Endodermal cell (in vitro differentiated cells): ENCODE results near the gene MLLT1. TPM values are rescaled to one million over a fixed set of nuclear protein-coding genes. Genes with fewer than 3 reads are reported as not detected.

Source experiments
- DNase-seq: peaks from one replicate; pipeline ENCODE4 v3.0.0-alpha.2; 2017
- H3K27ac ChIP-seq: 2 replicates; pipeline ENCODE4 v1.5.1; 2013; ENCODE audit warnings: mild to moderate bottlenecking, low read depth, low read length, moderate library complexity
- H3K27me3 ChIP-seq: 2 replicates; pipeline ENCODE4 v1.6.1; 2013; ENCODE audit warnings: mild to moderate bottlenecking, low read length, moderate library complexity; ENCODE audit not compliant: insufficient read depth, control insufficient read depth, poor library complexity, severe bottlenecking
- H3K36me3 ChIP-seq: 2 replicates; pipeline ENCODE4 v1.7.0; 2013; ENCODE audit warnings: mild to moderate bottlenecking, low read length, moderate library complexity; ENCODE audit not compliant: control insufficient read depth, insufficient read depth
- H3K4me1 ChIP-seq: one replicate; pipeline ENCODE4 v1.7.0; 2013; ENCODE audit warnings: low read length; ENCODE audit not compliant: control insufficient read depth, insufficient read depth
- H3K4me3 ChIP-seq: 2 replicates; pipeline ENCODE4 v1.5.1; 2013; ENCODE audit warnings: mild to moderate bottlenecking, low read length, moderate library complexity
- H3K9ac ChIP-seq: 2 replicates; pipeline ENCODE4 v1.6.1; 2013; ENCODE audit warnings: mild to moderate bottlenecking, low read length, moderate library complexity; ENCODE audit not compliant: poor library complexity, severe bottlenecking; ENCODE audit errors: extremely low read depth
- H3K9me3 ChIP-seq: 2 replicates; pipeline ENCODE4 v1.6.1; 2013; ENCODE audit warnings: mild to moderate bottlenecking, low read length, moderate library complexity; ENCODE audit not compliant: control insufficient read depth
- H3K27ac Mint-ChIP-seq: 2 replicates; pipeline ENCODE4 v1.8.0; 2020; ENCODE audit warnings: mixed read lengths
- H3K27me3 Mint-ChIP-seq: 2 replicates; pipeline ENCODE4 v1.8.0; 2021; ENCODE audit warnings: mild to moderate bottlenecking, mixed read lengths; ENCODE audit not compliant: insufficient read depth
- H3K36me3 Mint-ChIP-seq: 2 replicates; pipeline ENCODE4 v1.8.0; 2020; ENCODE audit warnings: low read depth, mixed read lengths
- H3K4me1 Mint-ChIP-seq: 2 replicates; pipeline ENCODE4 v1.8.0; 2020; ENCODE audit warnings: mixed read lengths
- H3K4me3 Mint-ChIP-seq: 2 replicates; pipeline ENCODE4 v1.8.0; 2020; ENCODE audit warnings: mild to moderate bottlenecking, moderate library complexity, mixed read lengths
- H3K9me3 Mint-ChIP-seq: 2 replicates; pipeline ENCODE4 v1.8.0; 2020; ENCODE audit warnings: mild to moderate bottlenecking, mixed read lengths
- WGBS, 2 experiments: methylation state at CpG; one replicate each; pipeline versions ENCODE4 v1.1.5 to v1.1.7; 2013; ENCODE audit warnings: missing lambda C conversion rate in 2 of 2, mixed read lengths in 1 of 2; ENCODE audit not compliant: insufficient coverage in 1 of 2, insufficient read length in 1 of 2; 5-methylcytosine and 5-hydroxymethylcytosine counted together
- total RNA-seq, 2 donors: library from RNA; stranded (reverse); fragmentation: NEBNext Ultra II Directional in 1 of 2; extraction: Animal tissue kit (Norgen Biotek cat#: 25700) in 1 of 2; gene quantifications; 2 replicates in 1 of 2; 3 replicates in 1 of 2; pipeline ENCODE4 v1.2.1, GENCODE V29; 2021
- TF ChIP-seq, protein P1 (sequence below): fragments of 200-600 bp; sonication (generic); conservative IDR thresholded peaks from 2 replicates; pipeline ENCODE4 v1.5.0; 2021; ENCODE audit warnings: antibody characterized with exemption, mild to moderate bottlenecking

MLLT1 gene
- total RNA-seq, 2 donors from 2014 or later = 50.1 to 51.8 TPM

DNA sequence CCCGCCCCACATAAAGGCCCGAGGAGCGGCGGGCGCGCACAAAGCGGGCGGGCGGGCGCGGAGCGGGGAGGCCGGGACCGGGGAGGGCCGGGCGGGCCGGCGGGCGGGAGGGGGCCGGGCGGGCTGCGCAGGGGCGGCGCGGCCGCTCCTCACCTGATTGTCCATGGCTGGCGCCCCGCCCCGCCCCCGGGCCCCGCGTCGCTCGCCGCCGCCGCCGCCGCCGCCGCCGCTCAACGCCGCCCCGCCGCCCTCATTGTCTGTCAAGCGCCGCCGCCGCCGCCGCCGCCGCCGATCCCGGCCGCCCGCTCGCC is 200 bp downstream of the MLLT1 start:
- TF ChIP-seq, protein P1, sequence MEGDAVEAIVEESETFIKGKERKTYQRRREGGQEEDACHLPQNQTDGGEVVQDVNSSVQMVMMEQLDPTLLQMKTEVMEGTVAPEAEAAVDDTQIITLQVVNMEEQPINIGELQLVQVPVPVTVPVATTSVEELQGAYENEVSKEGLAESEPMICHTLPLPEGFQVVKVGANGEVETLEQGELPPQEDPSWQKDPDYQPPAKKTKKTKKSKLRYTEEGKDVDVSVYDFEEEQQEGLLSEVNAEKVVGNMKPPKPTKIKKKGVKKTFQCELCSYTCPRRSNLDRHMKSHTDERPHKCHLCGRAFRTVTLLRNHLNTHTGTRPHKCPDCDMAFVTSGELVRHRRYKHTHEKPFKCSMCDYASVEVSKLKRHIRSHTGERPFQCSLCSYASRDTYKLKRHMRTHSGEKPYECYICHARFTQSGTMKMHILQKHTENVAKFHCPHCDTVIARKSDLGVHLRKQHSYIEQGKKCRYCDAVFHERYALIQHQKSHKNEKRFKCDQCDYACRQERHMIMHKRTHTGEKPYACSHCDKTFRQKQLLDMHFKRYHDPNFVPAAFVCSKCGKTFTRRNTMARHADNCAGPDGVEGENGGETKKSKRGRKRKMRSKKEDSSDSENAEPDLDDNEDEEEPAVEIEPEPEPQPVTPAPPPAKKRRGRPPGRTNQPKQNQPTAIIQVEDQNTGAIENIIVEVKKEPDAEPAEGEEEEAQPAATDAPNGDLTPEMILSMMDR = no peak
- peak overlapping the region; percentile 91 for H3K4me3 Mint-ChIP-seq
- H3K9me3 ChIP-seq = peaks cover 6% of the 10 kb centered on the region
- H3K4me3 ChIP-seq = peak overlapping the region; percentile 92
- H3K27ac ChIP-seq = no peak overlapping the region
- H3K36me3 Mint-ChIP-seq = peaks cover 10% of the 10 kb centered on the region
- H3K4me1 ChIP-seq = peaks cover 26% of the 10 kb centered on the region
- H3K36me3 ChIP-seq = peaks cover 9% of the 10 kb centered on the region
- no peaks in the 10 kb centered on the region for H3K27me3 ChIP-seq
- WGBS, 2 experiments = 0% methylated on average over 3 to 45 of the region's 59 CpGs
- no peak overlapping the region for H3K27ac Mint-ChIP-seq
- H3K4me1 Mint-ChIP-seq = peaks cover 42% of the 10 kb centered on the region
- no peak for DNase-seq
- peak overlapping the region; percentile 69 for H3K9ac ChIP-seq
- H3K27me3 Mint-ChIP-seq = peaks cover 10% of the 10 kb centered on the region
- peaks cover 29% of the 10 kb centered on the region for H3K9me3 Mint-ChIP-seq

DNA sequence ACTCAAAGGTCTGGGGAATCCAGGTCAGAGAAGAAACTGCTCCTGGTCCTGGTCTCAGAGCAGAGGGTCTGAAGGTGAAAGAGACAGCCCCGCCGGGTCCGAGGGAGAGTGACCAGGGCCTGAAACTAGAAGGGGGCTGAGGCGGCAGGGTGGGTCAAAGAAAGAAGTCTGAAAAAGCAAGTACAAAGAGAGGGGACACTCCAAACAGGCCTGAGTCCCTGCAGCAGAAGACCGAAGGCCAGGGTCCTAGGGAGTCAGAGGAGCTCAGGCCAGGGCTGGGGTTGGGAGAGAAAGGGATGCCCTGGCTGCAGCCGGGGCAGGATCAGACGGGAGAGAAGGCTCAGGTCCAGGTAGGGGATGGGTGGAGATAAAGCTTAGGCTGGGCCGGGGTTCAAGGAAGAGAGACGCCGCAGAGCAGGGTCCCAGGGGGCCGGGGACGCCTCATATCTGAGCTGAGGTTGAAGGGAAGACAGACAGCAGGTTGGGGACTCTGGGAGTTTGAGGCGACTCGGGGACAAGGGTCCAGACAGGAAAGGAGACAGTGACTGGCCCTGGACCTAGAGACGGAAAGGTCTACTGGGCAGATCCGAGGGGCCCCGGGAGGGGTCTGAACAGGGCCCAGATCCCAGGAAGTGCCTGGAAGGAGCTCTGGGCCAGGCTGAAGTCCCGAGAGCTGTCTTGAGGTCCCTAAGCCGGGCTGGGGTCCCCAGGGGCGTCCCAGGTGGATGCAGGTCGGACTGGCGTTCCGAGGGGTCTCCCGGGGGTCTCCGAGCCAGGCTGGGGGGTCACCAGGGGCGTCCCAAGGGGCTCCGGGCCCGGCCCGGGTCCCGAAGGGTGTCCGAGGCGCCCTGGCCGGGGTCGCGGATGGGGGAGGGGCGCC is 795 bp downstream of the MLLT1 start:
- H3K9me3 Mint-ChIP-seq = peaks cover 23% of the 10 kb centered on the region
- Histone ChIP-seq H3K27me3 (no peaks in the 10 kb centered on the region), H3K9ac (peak overlapping the region; percentile 69), H3K27ac (no peak overlapping the region), H3K36me3 (peaks cover 9% of the 10 kb centered on the region), H3K4me1 (peaks cover 31% of the 10 kb centered on the region), H3K9me3 (peaks cover 6% of the 10 kb centered on the region), H3K4me3 (peak overlapping the region; percentile 92)
- peaks cover 10% of the 10 kb centered on the region for H3K27me3 Mint-ChIP-seq
- peak overlapping the region; percentile 83 for H3K27ac Mint-ChIP-seq
- TF ChIP-seq, protein P1 = no peak
- WGBS, 2 experiments = 12 to 24% methylated on average over 16 to 36 of the region's 36 CpGs
- H3K36me3 Mint-ChIP-seq = peaks cover 10% of the 10 kb centered on the region
- peak; percentile 65 for DNase-seq
- peaks cover 48% of the 10 kb centered on the region for H3K4me1 Mint-ChIP-seq
- H3K4me3 Mint-ChIP-seq = peak overlapping the region; percentile 91

DNA sequence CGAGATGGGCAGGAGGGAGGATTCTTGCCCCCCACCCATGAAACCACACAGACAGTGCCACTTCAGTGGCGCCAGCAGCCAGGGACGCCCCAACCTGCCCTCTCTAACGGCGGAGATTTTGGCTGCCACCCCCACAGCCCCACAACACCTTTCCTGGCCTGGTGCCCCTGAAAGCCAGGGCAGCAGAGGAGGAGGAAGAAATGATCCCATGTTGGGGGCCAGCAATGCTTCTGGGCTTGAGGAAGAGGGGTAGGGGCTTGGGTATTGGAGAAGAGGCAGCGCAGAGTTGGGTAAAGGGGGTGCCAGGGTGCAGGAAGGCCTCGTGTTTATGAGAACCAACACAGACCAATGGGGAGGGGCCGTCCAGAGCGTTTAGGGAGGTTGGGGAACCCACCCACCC is 1.7 kb downstream of the MLLT1 start:
- peak overlapping the region; percentile 91 for H3K4me3 Mint-ChIP-seq
- peaks cover 8% of the 10 kb centered on the region for H3K27me3 Mint-ChIP-seq
- Histone ChIP-seq H3K9me3 (peaks cover 6% of the 10 kb centered on the region), H3K4me3 (peak overlapping the region; percentile 92), H3K4me1 (peaks cover 39% of the 10 kb centered on the region), H3K27me3 (no peaks in the 10 kb centered on the region), H3K36me3 (peaks cover 9% of the 10 kb centered on the region), H3K9ac (peak overlapping the region; percentile 69), H3K27ac (no peak overlapping the region)
- no peak overlapping the region for H3K27ac Mint-ChIP-seq
- H3K36me3 Mint-ChIP-seq = peaks cover 10% of the 10 kb centered on the region
- H3K4me1 Mint-ChIP-seq = peaks cover 57% of the 10 kb centered on the region
- TF ChIP-seq, protein P1 = no peak
- 90 to 98% methylated on average over 8 to 9 of the region's 9 CpGs for WGBS, 2 experiments
- peaks cover 21% of the 10 kb centered on the region for H3K9me3 Mint-ChIP-seq
- no peak for DNase-seq
